Kidney capillary endothelial cell (primary cell): ENCODE data around the gene TLCD1.

ENCODE experiments used
- DNase-seq: peaks from one replicate; pipeline ENCODE4 v3.0.0-alpha.2; 2018; ENCODE audit warnings: low spot score

The TLCD1 gene

GRCh38 chr17:28726226-28726626, at the start of gene TLCD1:
TSS of gene TLCD1 (minus strand) at chr17:28726233. CDS start at chr17:28726097, 136 bp downstream.
- peak; percentile 53 for DNase-seq

- DNase-seq: no peak
Observed at GRCh38 chr17:28774206-28774605, 48.2 kb upstream of the TLCD1 start.

GRCh38 chr17:28773736-28774135, 47.7 kb upstream of the TLCD1 start:
- no peak for DNase-seq

GRCh38 chr17:28765038-28765437, 39.0 kb upstream of the TLCD1 start:
- DNase-seq: no peak

GRCh38 chr17:28763804-28764266, 37.8 kb upstream of the TLCD1 start:
- peak; percentile 74 for DNase-seq

- DNase-seq: no peak
Observed at GRCh38 chr17:28763137-28763799, 37.2 kb upstream of the TLCD1 start.

GRCh38 chr17:28760601-28761562, 34.8 kb upstream of the TLCD1 start:
- peak; percentile 70 for DNase-seq

- no peak for DNase-seq
Observed at GRCh38 chr17:28759256-28759865, 33.3 kb upstream of the TLCD1 start.

GRCh38 chr17:28758411-28759121, 32.5 kb upstream of the TLCD1 start:
- no peak for DNase-seq

GRCh38 chr17:28756049-28756804, 30.2 kb upstream of the TLCD1 start:
- DNase-seq: no peak

GRCh38 chr17:28755486-28755885, 29.5 kb upstream of the TLCD1 start:
- no peak for DNase-seq

GRCh38 chr17:28751600-28752366, 25.8 kb upstream of the TLCD1 start:
- DNase-seq: no peak

GRCh38 chr17:28750178-28751047, 24.4 kb upstream of the TLCD1 start:
- peak; percentile 88 for DNase-seq

- DNase-seq: no peak
Observed at GRCh38 chr17:28749516-28750177, 23.6 kb upstream of the TLCD1 start.

- DNase-seq: no peak
Observed at GRCh38 chr17:28748852-28749515, 23.0 kb upstream of the TLCD1 start.

- no peak for DNase-seq
Observed at GRCh38 chr17:28747801-28748750, 22.0 kb upstream of the TLCD1 start.

- no peak for DNase-seq
Observed at GRCh38 chr17:28747051-28747691, 21.1 kb upstream of the TLCD1 start.
